DMS153 treated with DMSO at 0.1 percent for 48 hours (cell line): ENCODE data around the gene TMEM218.
"Not testable (repeated sequence)": the region's sequence is repeated elsewhere in the genome, so short reads cannot be mapped to it uniquely, and the experiment has no call there.

Experiments
- DNase-seq: peaks from one replicate; lab custom pipeline; 2025; ENCODE audit not compliant: unreplicated experiment; lab: John Stamatoyannopoulos, UW

Gene TMEM218

GRCh38 chr11:125056931-125057692 is 54.3 kb downstream of the TMEM218 start:
- no peak for DNase-seq

- not testable (repeated sequence) for DNase-seq
Observed at GRCh38 chr11:125056111-125056510, 55.3 kb downstream of the TMEM218 start.

GRCh38 chr11:125055107-125055715 is 56.2 kb downstream of the TMEM218 start:
- no peak for DNase-seq

- DNase-seq = no peak
Observed at GRCh38 chr11:125053167-125053566, 58.3 kb downstream of the TMEM218 start.

GRCh38 chr11:125052047-125052446 is 59.4 kb downstream of the TMEM218 start:
- DNase-seq = no peak

- no peak for DNase-seq
Observed at GRCh38 chr11:125049164-125049792, 62.1 kb downstream of the TMEM218 start.
